Mesendoderm (in vitro differentiated cells): ENCODE data around the gene KRT82.
A peak's percentile ranks its signal among the peaks of the same experiment; 100 is the strongest.

Experiments
- DNase-seq: peaks from one replicate; pipeline ENCODE4 v3.0.0; 2013
- H2AK5ac ChIP-seq: 2 replicates; pipeline ENCODE4 v1.6.1; 2013; ENCODE audit warnings: low read length, inconsistent platforms
- H2BK120ac ChIP-seq: 2 replicates; pipeline ENCODE4 v1.6.1; 2013; ENCODE audit warnings: low read depth, mild to moderate bottlenecking, low read length, moderate library complexity, mixed read lengths
- H2BK15ac ChIP-seq: replicated peaks from 2 replicates; pipeline ENCODE4 v1.6.1; 2013; ENCODE audit warnings: low read depth, mild to moderate bottlenecking, moderate library complexity
- H2BK5ac ChIP-seq: 2 replicates; pipeline ENCODE4 v1.6.1; 2013; ENCODE audit warnings: low read length, inconsistent platforms
- H3K18ac ChIP-seq: 2 replicates; pipeline ENCODE4 v1.6.1; 2013; ENCODE audit warnings: mild to moderate bottlenecking, low read length, mixed read lengths
- H3K23ac ChIP-seq: one replicate; pipeline ENCODE4 v1.6.1; 2013; ENCODE audit warnings: low read length
- H3K27ac ChIP-seq: 2 replicates; pipeline ENCODE4 v1.5.1; 2013; ENCODE audit warnings: low read depth, mild to moderate bottlenecking, inconsistent platforms, low read length, moderate library complexity
- H3K27me3 ChIP-seq: 2 replicates; pipeline ENCODE4 v1.6.1; 2013; ENCODE audit warnings: low read length, control low read depth, mild to moderate bottlenecking, inconsistent platforms; ENCODE audit not compliant: insufficient read depth, poor library complexity
- H3K36me3 ChIP-seq: 2 replicates; pipeline ENCODE4 v1.6.1; 2013; ENCODE audit warnings: low read length, inconsistent platforms; ENCODE audit not compliant: control insufficient read depth, insufficient read depth
- H3K4ac ChIP-seq: one replicate; pipeline ENCODE4 v1.6.1; 2013; ENCODE audit warnings: low read depth, mild to moderate bottlenecking, low read length, moderate library complexity
- H3K4me1 ChIP-seq: 2 replicates; pipeline ENCODE4 v1.6.1; 2013; ENCODE audit warnings: low read depth, low read length, inconsistent platforms; ENCODE audit not compliant: control insufficient read depth
- H3K4me2 ChIP-seq: 2 replicates; pipeline ENCODE4 v1.6.1; 2013; ENCODE audit warnings: low read length
- H3K4me3 ChIP-seq: 2 replicates; pipeline ENCODE4 v1.5.1; 2013; ENCODE audit warnings: mild to moderate bottlenecking, low read length
- H3K56ac ChIP-seq: one replicate; pipeline ENCODE4 v1.6.1; 2013; ENCODE audit warnings: low read length
- H3K79me1 ChIP-seq: 2 replicates; pipeline ENCODE4 v1.6.1; 2013; ENCODE audit warnings: low read length, inconsistent platforms
- H3K79me2 ChIP-seq: 2 replicates; pipeline ENCODE4 v1.6.1; 2013; ENCODE audit warnings: mild to moderate bottlenecking, low read length; ENCODE audit not compliant: control insufficient read depth, insufficient read depth
- H3K9ac ChIP-seq: 2 replicates; pipeline ENCODE4 v1.6.1; 2013; ENCODE audit warnings: low read length, inconsistent platforms
- H4K5ac ChIP-seq: one replicate; pipeline ENCODE4 v1.6.1; 2013; ENCODE audit warnings: low read length
- H4K8ac ChIP-seq: one replicate; pipeline ENCODE4 v1.6.1; 2013; ENCODE audit warnings: low read depth, mild to moderate bottlenecking, control low read depth, low read length, moderate library complexity
- WGBS: extraction: QIAGEN DNeasy Blood & Tissue Kit; methylation state at CpG from one replicate; pipeline ENCODE4 v1.1.7; 2013; ENCODE audit warnings: low lambda C conversion rate, missing lambda C conversion rate; ENCODE audit not compliant: insufficient coverage; ENCODE audit errors: extremely low coverage; 5-methylcytosine and 5-hydroxymethylcytosine counted together

KRT82 gene

GRCh38 chr12:52399756-52400155 is 6.4 kb downstream of the KRT82 start:
- WGBS, result no CpG with 5 or more reads among the region's 16 CpGs
- Histone ChIP-seq H2AK5ac (no peak overlapping the region), H3K36me3 (no peaks in the 10 kb centered on the region), H3K4ac (no peak overlapping the region), H2BK120ac (no peak overlapping the region), H3K23ac (no peak overlapping the region), H3K4me2 (no peak overlapping the region), H3K79me1 (no peaks in the 10 kb centered on the region), H2BK5ac (no peak overlapping the region), H4K8ac (no peak overlapping the region), H3K27ac (no peak overlapping the region), H3K4me1 (no peaks in the 10 kb centered on the region), H3K79me2 (no peaks in the 10 kb centered on the region), H3K56ac (no peak overlapping the region), H3K4me3 (no peak overlapping the region), H2BK15ac (no peak overlapping the region), H4K5ac (no peak overlapping the region), H3K27me3 (no peaks in the 10 kb centered on the region), H3K18ac (no peak overlapping the region), H3K9ac (no peak overlapping the region)
- DNase-seq, result no peak

GRCh38 chr12:52398176-52398575 is 8.0 kb downstream of the KRT82 start:
- H4K8ac ChIP-seq, result no peak overlapping the region
- no peak overlapping the region for H3K4me3 ChIP-seq

GRCh38 chr12:52396656-52397055 is 9.5 kb downstream of the KRT82 start:
- H2BK120ac ChIP-seq, result no peak overlapping the region
- no peak overlapping the region for H4K5ac ChIP-seq
- H3K79me1 ChIP-seq, result no peaks in the 10 kb centered on the region
- DNase-seq, result no peak
- no peak overlapping the region for H3K23ac ChIP-seq
- H2BK15ac ChIP-seq, result no peak overlapping the region
- H3K27me3 ChIP-seq, result no peaks in the 10 kb centered on the region
- no peak overlapping the region for H3K27ac ChIP-seq
- H3K18ac ChIP-seq, result no peak overlapping the region
- WGBS, result no CpG with 5 or more reads among the region's 8 CpGs
- H3K56ac ChIP-seq, result no peak overlapping the region
- H4K8ac ChIP-seq, result no peak overlapping the region
- H3K9ac ChIP-seq, result no peak overlapping the region
- no peaks in the 10 kb centered on the region for H3K79me2 ChIP-seq
- H2BK5ac ChIP-seq, result no peak overlapping the region
- no peak overlapping the region for H3K4me3 ChIP-seq
- no peak overlapping the region for H2AK5ac ChIP-seq
- H3K4me1 ChIP-seq, result no peaks in the 10 kb centered on the region
- H3K36me3 ChIP-seq, result no peaks in the 10 kb centered on the region
- H3K4me2 ChIP-seq, result no peak overlapping the region
- no peak overlapping the region for H3K4ac ChIP-seq

More at GRCh38 chr12:52398176-52398575, 8.0 kb downstream of the KRT82 start:
- no peaks in the 10 kb centered on the region for H3K27me3 ChIP-seq
- H3K18ac ChIP-seq, result no peak overlapping the region
- H3K23ac ChIP-seq, result no peak overlapping the region
- H3K36me3 ChIP-seq, result no peaks in the 10 kb centered on the region
- WGBS, result no CpG with 5 or more reads among the region's 1 CpG
- no peak overlapping the region for H2BK5ac ChIP-seq
- no peak overlapping the region for H2AK5ac ChIP-seq
- H2BK15ac ChIP-seq, result no peak overlapping the region
- H4K5ac ChIP-seq, result no peak overlapping the region
- no peaks in the 10 kb centered on the region for H3K79me2 ChIP-seq
- H3K79me1 ChIP-seq, result no peaks in the 10 kb centered on the region
- H3K4me2 ChIP-seq, result no peak overlapping the region
- no peak overlapping the region for H3K56ac ChIP-seq
- H3K9ac ChIP-seq, result no peak overlapping the region
- H3K27ac ChIP-seq, result no peak overlapping the region
- H3K4ac ChIP-seq, result no peak overlapping the region
- H2BK120ac ChIP-seq, result no peak overlapping the region
- peak; percentile 5 for DNase-seq
- no peaks in the 10 kb centered on the region for H3K4me1 ChIP-seq

GRCh38 chr12:52395761-52396434 is 10.2 kb downstream of the KRT82 start:
- no peaks in the 10 kb centered on the region for H3K4me1 ChIP-seq
- no peak overlapping the region for H3K4ac ChIP-seq
- no peak overlapping the region for H2BK5ac ChIP-seq
- H3K18ac ChIP-seq, result no peak overlapping the region
- peak; percentile 90 for DNase-seq
- no CpG with 5 or more reads among the region's 20 CpGs for WGBS
- H3K36me3 ChIP-seq, result no peaks in the 10 kb centered on the region
- no peak overlapping the region for H3K23ac ChIP-seq
- no peak overlapping the region for H4K5ac ChIP-seq
- no peaks in the 10 kb centered on the region for H3K79me2 ChIP-seq
- H3K27ac ChIP-seq, result no peak overlapping the region
- no peak overlapping the region for H3K9ac ChIP-seq
- no peaks in the 10 kb centered on the region for H3K27me3 ChIP-seq
- H2AK5ac ChIP-seq, result no peak overlapping the region
- H4K8ac ChIP-seq, result no peak overlapping the region
- no peak overlapping the region for H3K4me3 ChIP-seq
- H2BK120ac ChIP-seq, result no peak overlapping the region
- H2BK15ac ChIP-seq, result no peak overlapping the region
- no peaks in the 10 kb centered on the region for H3K79me1 ChIP-seq
- H3K56ac ChIP-seq, result no peak overlapping the region
- H3K4me2 ChIP-seq, result no peak overlapping the region

GRCh38 chr12:52394836-52395405 is 11.2 kb downstream of the KRT82 start:
- Histone ChIP-seq H3K79me2 (no peaks in the 10 kb centered on the region), H2BK120ac (no peak overlapping the region), H2BK5ac (no peak overlapping the region), H3K27me3 (no peaks in the 10 kb centered on the region), H4K5ac (no peak overlapping the region), H3K4me2 (no peak overlapping the region), H3K18ac (no peak overlapping the region), H3K23ac (no peak overlapping the region), H2AK5ac (no peak overlapping the region), H3K36me3 (no peaks in the 10 kb centered on the region), H3K27ac (no peak overlapping the region), H3K4me3 (no peak overlapping the region), H3K4ac (no peak overlapping the region), H3K79me1 (no peaks in the 10 kb centered on the region), H3K56ac (no peak overlapping the region), H4K8ac (no peak overlapping the region), H2BK15ac (no peak overlapping the region), H3K9ac (no peak overlapping the region), H3K4me1 (peaks cover 3% of the 10 kb centered on the region)
- DNase-seq, result no peak
- no CpG with 5 or more reads among the region's 13 CpGs for WGBS
